B cell (primary cell): ENCODE results near the gene SLAMF6. TPM values are rescaled to one million over a fixed set of nuclear protein-coding genes. Genes with fewer than 3 reads are reported as not detected.

Source experiments
- ATAC-seq: fragments of 200-7000 bp; cut with Tn5 transposase; one replicate; pipeline ENCODE4 v1.10.0; 2021; ENCODE audit warnings: low read depth, mild to moderate bottlenecking, moderate number of reproducible peaks, moderate library complexity
- CTCF ChIA-PET: fragments of 350-600 bp; sonication (Branson Sonifier 250); formaldehyde crosslinking; loops from one replicate; lab custom pipeline; 2021; ENCODE audit warnings: antibody characterized with exemption, inconsistent platforms; lab: Charles Lee
- POLR2A ChIA-PET: fragments of 350-600 bp; sonication (Branson Sonifier 250); formaldehyde crosslinking; loops from one replicate; lab custom pipeline; 2021; ENCODE audit warnings: antibody characterized with exemption; lab: Charles Lee
- DNase-seq: peaks from one replicate; pipeline ENCODE4 v3.0.0; 2013
- H2AFZ ChIP-seq: 2 replicates; pipeline ENCODE4 v1.6.1; 2012; ENCODE audit warnings: mild to moderate bottlenecking, low read depth, low read length; ENCODE audit not compliant: insufficient read depth, poor library complexity, severe bottlenecking
- H3K27ac ChIP-seq, 2 donors: 1 replicate in 1 of 2; 2 replicates in 1 of 2; pipeline ENCODE4 v1.5.1; 2012 to 2013; ENCODE audit warnings: low read length in 2 of 2, mild to moderate bottlenecking in 2 of 2, moderate library complexity in 1 of 2
- H3K27me3 ChIP-seq, 4 experiments: fragments of 200-600 bp in 1 of 4; sonication (generic) in 1 of 4; replicated peaks in 1 of 4; 1 replicate in 2 of 4; 2 replicates in 2 of 4; pipeline versions ENCODE4 v1.6.1 to v1.7.0; 2013 to 2016; ENCODE audit warnings: low read length in 3 of 4, mild to moderate bottlenecking in 2 of 4, mixed read lengths in 1 of 4, moderate library complexity in 1 of 4; ENCODE audit not compliant: insufficient read depth in 4 of 4, control insufficient read depth in 3 of 4; ENCODE audit errors: control extremely low read depth in 1 of 4
- H3K36me3 ChIP-seq, 2 experiments: replicated peaks in 1 of 2; 1 replicate in 1 of 2; 2 replicates in 1 of 2; pipeline versions ENCODE4 v1.6.1 to v1.7.1; 2013; ENCODE audit warnings: low read length in 1 of 2; ENCODE audit not compliant: insufficient read depth in 2 of 2, control insufficient read depth in 1 of 2; ENCODE audit errors: control extremely low read depth in 1 of 2, extremely low read depth in 1 of 2
- H3K4me1 ChIP-seq, 2 donors: fragments of 200-600 bp in 1 of 2; sonication (generic) in 1 of 2; 1 replicate in 1 of 2; 2 replicates in 1 of 2; pipeline versions ENCODE4 v1.5.1 to v1.6.1; 2013 to 2017; ENCODE audit warnings: low read length in 2 of 2; ENCODE audit not compliant: control insufficient read depth in 2 of 2, insufficient read depth in 2 of 2
- H3K4me2 ChIP-seq: replicated peaks from 2 replicates; pipeline ENCODE3; 2012; ENCODE audit warnings: mild to moderate bottlenecking, low read depth, low read length; ENCODE audit not compliant: poor library complexity, severe bottlenecking
- H3K4me3 ChIP-seq, 5 experiments: fragments of 200-600 bp in 1 of 5; sonication (generic) in 1 of 5; 1 replicate in 3 of 5; 2 replicates in 2 of 5; pipeline versions ENCODE4 v1.5.1 to v1.7.0; 2011 to 2016; ENCODE audit warnings: low read length in 4 of 5, mild to moderate bottlenecking in 4 of 5, low read depth in 2 of 5, control low read depth in 1 of 5, moderate library complexity in 1 of 5; ENCODE audit not compliant: insufficient read depth in 1 of 5; ENCODE audit errors: control extremely low read depth in 1 of 5, extremely low read depth in 1 of 5
- H3K79me2 ChIP-seq: fragments of 200-600 bp; sonication (generic); one replicate; pipeline ENCODE4 v1.6.0; 2016; ENCODE audit warnings: low read length; ENCODE audit not compliant: control insufficient read depth, insufficient read depth
- H3K9ac ChIP-seq: fragments of 200-600 bp; sonication (generic); 2 replicates; pipeline ENCODE4 v1.6.1; 2017; ENCODE audit warnings: mild to moderate bottlenecking, low read length, moderate library complexity
- H3K9me3 ChIP-seq, 3 donors: one replicate each; pipeline versions ENCODE4 v1.6.1 to v1.7.1; 2013; ENCODE audit warnings: low read length in 2 of 3; ENCODE audit not compliant: control insufficient read depth in 2 of 3, insufficient read depth in 1 of 3; ENCODE audit errors: control extremely low read depth in 1 of 3
- H4K20me1 ChIP-seq: 2 replicates; pipeline ENCODE4 v1.6.0; 2012; ENCODE audit warnings: mild to moderate bottlenecking, low read length; ENCODE audit not compliant: insufficient read depth, control insufficient read depth, poor library complexity, severe bottlenecking
- H3K27ac Mint-ChIP-seq: one replicate; pipeline ENCODE4 v1.8.0; 2021; ENCODE audit warnings: mixed read lengths
- H3K27me3 Mint-ChIP-seq: one replicate; pipeline ENCODE4 v1.8.0; 2021; ENCODE audit warnings: mixed read lengths
- H3K4me1 Mint-ChIP-seq: one replicate; pipeline ENCODE4 v1.8.0; 2021; ENCODE audit warnings: mixed read lengths
- H3K4me3 Mint-ChIP-seq: one replicate; pipeline ENCODE4 v1.8.0; 2021; ENCODE audit warnings: mixed read lengths
- H3K9me3 Mint-ChIP-seq: one replicate; pipeline ENCODE4 v1.8.0; 2022; ENCODE audit warnings: mixed read lengths; ENCODE audit not compliant: insufficient read depth
- EZH2 ChIP-seq: IDR thresholded peaks from 2 replicates; pipeline ENCODE4 v1.6.1; 2012; ENCODE audit warnings: borderline replicate concordance, low read depth, mild to moderate bottlenecking, moderate library complexity, low read length; ENCODE audit not compliant: insufficient read depth, poor library complexity, severe bottlenecking
- WGBS: methylation state at CpG from one replicate; pipeline ENCODE4 v1.1.5; 2013; ENCODE audit warnings: missing lambda C conversion rate; ENCODE audit not compliant: insufficient coverage; 5-methylcytosine and 5-hydroxymethylcytosine counted together
- intact Hi-C: fragments of 100-400 bp; cut with micrococcal nuclease; formaldehyde crosslinking; loops from one replicate; pipeline ENCODE4 v1.10.0; 2022
- polyA plus RNA-seq: library from polyadenylated mRNA; depleted of rRNA; stranded (reverse); fragments of >200 nt; gene quantifications from 2 replicates; pipeline ENCODE4 v1.2.3, GENCODE V29; 2012
- total RNA-seq, 2 donors: library from RNA; stranded (reverse); fragments of 120-200 nt in 1 of 2; gene quantifications; 1 replicate in 1 of 2; 2 replicates in 1 of 2; pipeline versions ENCODE4 v1.2.3 to v1.2.4, GENCODE V29; 2013 to 2022
- TF ChIP-seq, protein P1 (sequence below): fragments of 200-600 bp; IDR thresholded peaks from one replicate; pipeline ENCODE4 v1.8.0; 2022; ENCODE audit warnings: antibody characterized with exemption, mild to moderate bottlenecking

SLAMF6 gene
- total and polyA plus RNA-seq, 2 donors (not counting 1 experiment from before 2014, with no cell fraction given) = 64.8 to 79.6 TPM

DNA sequence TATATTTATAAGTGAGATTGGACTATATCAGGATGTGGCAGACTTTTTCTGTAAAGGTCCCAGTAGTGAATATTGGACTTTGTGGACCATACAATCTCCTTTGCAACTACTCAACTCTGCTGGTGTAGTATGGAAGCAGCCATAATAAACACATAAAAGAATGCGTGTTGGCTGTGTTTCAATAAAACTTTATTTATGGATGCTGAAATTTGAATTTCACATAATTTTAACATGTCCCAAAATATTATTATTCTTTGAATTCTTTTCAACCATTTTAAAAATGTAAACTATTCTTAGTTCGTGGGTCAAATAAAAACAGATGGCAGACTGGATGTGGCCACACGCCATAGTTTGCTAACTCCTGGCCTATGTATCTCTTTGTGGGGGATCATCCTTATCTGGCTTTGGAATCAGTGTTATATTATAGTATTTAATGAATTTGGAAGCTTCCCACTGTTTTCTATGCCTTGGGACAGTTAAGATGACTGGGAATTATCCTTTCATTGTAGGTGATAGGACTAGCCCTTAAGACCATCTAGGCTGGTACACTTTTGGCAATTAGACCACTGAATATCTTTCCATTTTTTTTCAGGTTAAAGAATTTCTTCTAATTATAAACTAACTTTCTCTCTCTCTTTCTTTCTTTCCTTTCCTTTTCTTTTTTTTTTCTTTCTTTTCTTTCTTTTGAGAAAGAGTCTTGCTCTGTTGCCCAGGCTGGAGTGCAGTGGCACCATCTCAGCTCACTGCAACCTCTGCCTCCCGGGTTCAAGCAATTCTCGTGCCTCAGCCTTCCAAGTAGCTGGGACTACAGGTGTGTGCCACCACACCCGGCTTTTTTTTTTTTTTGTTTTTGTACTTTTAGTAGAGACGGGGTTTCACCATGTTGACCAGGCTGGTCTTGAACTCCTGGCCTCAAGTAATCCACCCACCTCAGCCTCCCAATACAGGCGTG, 14.9 kb upstream of the SLAMF6 start:
- peaks cover 3 to 28% (median 7%) of the 10 kb centered on the region in 3 donors for H3K9me3 ChIP-seq
- 100% methylated on average over 1 of the region's 8 CpGs for WGBS
- no peak overlapping the region for H3K27ac ChIP-seq
- H3K79me2 ChIP-seq = peaks cover 35% of the 10 kb centered on the region
- no peak overlapping the region for H2AFZ ChIP-seq
- no peak for TF ChIP-seq EZH2
- TF ChIP-seq, protein P1, sequence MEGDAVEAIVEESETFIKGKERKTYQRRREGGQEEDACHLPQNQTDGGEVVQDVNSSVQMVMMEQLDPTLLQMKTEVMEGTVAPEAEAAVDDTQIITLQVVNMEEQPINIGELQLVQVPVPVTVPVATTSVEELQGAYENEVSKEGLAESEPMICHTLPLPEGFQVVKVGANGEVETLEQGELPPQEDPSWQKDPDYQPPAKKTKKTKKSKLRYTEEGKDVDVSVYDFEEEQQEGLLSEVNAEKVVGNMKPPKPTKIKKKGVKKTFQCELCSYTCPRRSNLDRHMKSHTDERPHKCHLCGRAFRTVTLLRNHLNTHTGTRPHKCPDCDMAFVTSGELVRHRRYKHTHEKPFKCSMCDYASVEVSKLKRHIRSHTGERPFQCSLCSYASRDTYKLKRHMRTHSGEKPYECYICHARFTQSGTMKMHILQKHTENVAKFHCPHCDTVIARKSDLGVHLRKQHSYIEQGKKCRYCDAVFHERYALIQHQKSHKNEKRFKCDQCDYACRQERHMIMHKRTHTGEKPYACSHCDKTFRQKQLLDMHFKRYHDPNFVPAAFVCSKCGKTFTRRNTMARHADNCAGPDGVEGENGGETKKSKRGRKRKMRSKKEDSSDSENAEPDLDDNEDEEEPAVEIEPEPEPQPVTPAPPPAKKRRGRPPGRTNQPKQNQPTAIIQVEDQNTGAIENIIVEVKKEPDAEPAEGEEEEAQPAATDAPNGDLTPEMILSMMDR = no peak
- no peaks in the 10 kb centered on the region for H4K20me1 ChIP-seq
- Mint-ChIP-seq H3K9me3 (peaks cover 6% of the 10 kb centered on the region), H3K4me3 (no peak overlapping the region), H3K4me1 (peaks cover 34% of the 10 kb centered on the region), H3K27ac (no peak overlapping the region), H3K27me3 (no peaks in the 10 kb centered on the region)
- H3K4me1 ChIP-seq = peaks cover 36 to 37% of the 10 kb centered on the region in 2 donors
- no peaks in the 10 kb centered on the region for H3K36me3 ChIP-seq
- ChIA-PET CTCF (interaction anchor here (1.6 to 3.1 kb wide), 2 partner anchors 11 to 16 kb away, joined by 8 to 20 read pairs; partner anchors contain the start of gene SLAMF6), POLR2A (no interaction called here)
- intact Hi-C loops = no loop called here
- no peak overlapping the region for H3K4me3 ChIP-seq
- no peaks in the 10 kb centered on the region for H3K27me3 ChIP-seq
- no peak overlapping the region for H3K4me2 ChIP-seq
- no peak overlapping the region for H3K9ac ChIP-seq
- DNase-seq = no peak
- no peak for ATAC-seq
